HG03442 (cell line): ENCODE measurements around the gene CD163.
"Not testable (repeated sequence)": the region's sequence is repeated elsewhere in the genome, so short reads cannot be mapped to it uniquely, and the experiment has no call there.

ENCODE experiments used
- ATAC-seq: cut with Tn5 transposase; IDR thresholded peaks from one replicate; pipeline ENCODE4 v1.9.1; 2021; ENCODE audit warnings: mild to moderate bottlenecking, moderate library complexity; ENCODE audit not compliant: unreplicated experiment

Gene CD163

GRCh38 chr12:7451756-7452155 is 51.8 kb downstream of the CD163 start:
- ATAC-seq, result no peak

- ATAC-seq, result no peak
Measured at GRCh38 chr12:7450667-7451066, 52.9 kb downstream of the CD163 start.

- ATAC-seq, result no peak
Measured at GRCh38 chr12:7448099-7448498, 55.5 kb downstream of the CD163 start.

- ATAC-seq, result no peak
Measured at GRCh38 chr12:7444537-7444936, 59.0 kb downstream of the CD163 start.

GRCh38 chr12:7444076-7444475 is 59.5 kb downstream of the CD163 start, which contains the start of gene CD163L1:
Gene CD163L1 (minus strand): TSS chr12:7444153. CDS start chr12:7444127, 26 bp downstream.
- no peak for ATAC-seq

- no peak for ATAC-seq
Measured at GRCh38 chr12:7441216-7441615, 62.4 kb downstream of the CD163 start.

- ATAC-seq, result no peak
Measured at GRCh38 chr12:7439579-7440505, 63.7 kb downstream of the CD163 start.

- not testable (repeated sequence) for ATAC-seq
Measured at GRCh38 chr12:7438291-7438995, 65.1 kb downstream of the CD163 start.

- ATAC-seq, result not testable (repeated sequence)
Measured at GRCh38 chr12:7437494-7437893, 66.1 kb downstream of the CD163 start.

- no peak for ATAC-seq
Measured at GRCh38 chr12:7434670-7435069, 68.9 kb downstream of the CD163 start.

GRCh38 chr12:7433276-7433822 is 70.2 kb downstream of the CD163 start:
- ATAC-seq, result no peak

- ATAC-seq, result no peak
Measured at GRCh38 chr12:7431993-7432685, 71.4 kb downstream of the CD163 start.
